GM21529 (cell line): ENCODE data around the gene NDUFA5.
"Not testable (repeated sequence)": the region's sequence is repeated elsewhere in the genome, so short reads cannot be mapped to it uniquely, and the experiment has no call there.

Experiments
- ATAC-seq: cut with Tn5 transposase; IDR thresholded peaks from one replicate; pipeline ENCODE4 v1.9.1; 2021; ENCODE audit not compliant: unreplicated experiment

NDUFA5 gene

DNA sequence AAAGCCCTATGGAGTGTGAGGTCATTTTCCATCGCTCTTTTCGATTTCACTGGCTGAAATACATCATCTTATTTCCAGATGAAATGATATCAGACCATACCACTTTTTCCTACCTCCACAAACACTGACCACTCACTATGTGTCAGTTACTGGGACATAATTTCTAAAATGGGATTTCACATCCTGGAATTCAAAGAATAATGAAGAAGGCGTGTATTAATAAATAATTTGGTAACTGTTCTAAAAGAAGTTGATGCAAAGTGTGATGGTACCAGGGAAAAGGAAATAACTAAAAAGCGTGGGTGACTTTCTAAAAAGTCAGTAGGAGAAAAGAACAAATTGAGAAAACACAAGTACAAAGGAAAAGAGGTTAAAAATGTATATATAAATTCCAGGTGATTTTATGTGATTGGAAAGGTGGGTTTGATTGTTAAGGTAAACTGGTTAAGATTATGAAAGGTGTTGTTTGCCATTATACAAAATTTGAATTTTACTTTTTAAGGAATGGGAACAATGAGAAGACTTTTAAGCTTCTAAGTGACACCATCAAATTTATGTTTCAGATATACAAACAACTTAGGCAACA lies 764 bp upstream of the NDUFA5 start:
- no peak for ATAC-seq

GRCh38 chr7:123557016-123557397 lies 611 bp downstream of the NDUFA5 start:
- no peak for ATAC-seq

- no peak for ATAC-seq
Measured at GRCh38 chr7:123555484-123555883, 2.1 kb downstream of the NDUFA5 start.

DNA sequence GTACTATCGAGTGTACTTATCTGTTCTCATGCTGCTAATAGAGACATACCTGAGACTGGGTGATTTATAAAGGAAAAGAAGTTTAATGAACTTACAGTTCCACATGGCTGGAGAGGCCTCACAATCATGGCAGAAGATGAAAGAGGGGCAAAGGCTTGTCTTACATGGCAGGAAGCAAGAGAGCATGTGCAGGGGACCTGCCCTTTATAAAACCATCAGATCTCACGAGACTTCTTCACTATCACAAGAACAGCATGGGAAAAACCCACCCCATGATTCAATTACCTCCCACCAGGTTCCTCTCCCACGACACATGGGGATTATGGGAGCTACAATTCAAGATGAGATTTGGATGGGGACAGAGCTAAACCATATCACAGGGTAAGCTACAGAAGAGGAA lies 4.5 kb downstream of the NDUFA5 start:
- ATAC-seq, result no peak

DNA sequence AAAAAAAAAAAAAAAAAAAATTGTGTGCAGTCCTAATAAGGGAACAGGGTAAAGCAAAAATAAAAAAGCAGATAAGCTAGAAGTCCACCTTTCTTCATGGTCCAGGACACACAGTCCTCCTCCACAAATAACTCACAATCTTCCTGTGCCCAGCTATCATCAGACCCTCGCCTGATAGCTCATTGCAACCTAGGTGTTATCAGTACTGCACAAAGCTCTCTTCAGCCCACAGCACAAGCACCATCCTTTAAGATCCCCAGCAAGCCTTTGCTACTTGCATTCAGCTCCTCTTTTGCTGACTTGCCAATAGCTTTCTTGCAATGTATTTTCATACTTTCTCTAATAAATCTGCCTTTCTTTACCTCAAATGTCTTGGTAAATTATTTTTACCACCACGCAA lies 5.0 kb downstream of the NDUFA5 start:
- ATAC-seq, result no peak

- not testable (repeated sequence) for ATAC-seq
Measured at GRCh38 chr7:123552134-123552533, 5.5 kb downstream of the NDUFA5 start.

- no peak for ATAC-seq
Measured at GRCh38 chr7:123548406-123548805, 9.2 kb downstream of the NDUFA5 start.

GRCh38 chr7:123539871-123540270 lies 17.7 kb downstream of the NDUFA5 start:
- ATAC-seq, result no peak

GRCh38 chr7:123538897-123539296 lies 18.7 kb downstream of the NDUFA5 start:
- ATAC-seq, result no peak

- no peak for ATAC-seq
Measured at GRCh38 chr7:123538189-123538714, 19.4 kb downstream of the NDUFA5 start.

DNA sequence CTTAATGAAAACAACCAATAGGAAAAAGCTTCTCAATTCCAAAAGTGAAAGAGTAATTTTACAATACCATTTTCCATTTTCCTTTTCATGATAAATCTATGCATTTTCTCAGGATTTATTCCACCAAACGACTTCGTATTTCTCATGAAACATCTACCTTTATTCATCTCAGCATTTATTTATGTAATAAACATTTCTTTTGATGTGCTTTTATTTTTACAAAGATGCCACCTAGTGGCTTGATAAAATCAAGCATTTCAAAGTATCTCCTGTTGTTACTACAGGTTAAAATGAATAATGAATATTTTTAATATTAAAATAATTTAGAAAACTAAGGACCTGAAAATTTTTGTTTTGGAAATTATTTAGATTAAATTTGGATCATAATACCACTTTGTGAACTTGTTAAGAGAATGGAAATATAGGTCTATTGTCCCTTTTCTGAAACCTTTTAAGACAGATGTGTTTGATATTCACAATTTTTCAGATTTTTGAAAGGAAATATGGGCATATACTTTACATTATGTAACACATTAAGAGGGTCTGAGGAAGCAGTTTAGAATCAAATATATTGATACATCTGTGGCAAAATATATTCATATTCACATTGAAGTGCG lies 20.5 kb downstream of the NDUFA5 start:
- ATAC-seq, result no peak

DNA sequence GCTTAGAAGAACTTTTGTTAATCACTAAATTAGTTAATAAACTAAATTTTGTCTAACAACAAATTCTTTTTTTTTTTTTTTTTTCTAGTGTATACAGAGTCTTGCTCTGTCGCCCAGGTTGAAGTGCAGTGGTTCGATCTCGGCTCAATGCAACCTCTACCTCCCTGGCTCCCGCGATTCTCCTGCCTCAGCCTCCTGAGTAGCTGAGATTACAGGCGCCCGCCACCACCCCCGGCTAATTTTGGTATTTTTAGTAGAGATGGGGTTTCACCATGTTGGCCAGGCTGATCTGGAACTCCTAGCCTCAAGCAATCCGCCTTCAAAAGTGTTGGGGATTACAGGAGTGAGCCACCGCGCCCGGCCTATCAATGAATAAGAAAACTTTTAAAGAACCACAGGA lies 22.1 kb downstream of the NDUFA5 start:
- no peak for ATAC-seq

- peak; percentile 76 for ATAC-seq
Measured at GRCh38 chr7:123534383-123535260, 23.0 kb downstream of the NDUFA5 start, which contains the start of gene IQUB. TSS of gene IQUB (minus strand) at chr7:123534595. CDS start at chr7:123512340, 22,255 bp downstream.

DNA sequence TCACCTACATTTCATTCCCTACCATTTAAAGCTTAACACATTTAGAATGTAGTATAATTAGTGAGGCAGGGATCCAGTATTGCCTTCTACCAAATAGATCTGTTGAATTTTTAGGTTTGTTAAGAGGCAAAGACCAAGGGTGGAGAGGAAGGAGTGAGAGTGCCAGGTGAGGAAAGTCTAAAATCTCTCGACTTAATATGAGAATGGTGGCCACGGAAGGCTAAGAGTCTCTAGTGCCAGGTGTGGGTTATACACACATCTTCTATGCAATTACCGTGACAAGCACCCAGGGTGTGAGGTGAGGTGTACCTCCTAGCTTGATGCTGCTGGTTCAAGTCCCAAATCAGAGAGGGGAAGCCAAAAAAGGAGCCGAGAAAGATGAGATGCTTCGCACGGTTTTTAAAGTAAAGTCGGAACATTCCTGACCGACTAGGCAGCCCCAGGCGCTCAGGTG lies 23.7 kb downstream of the NDUFA5 start:
- ATAC-seq, result peak; percentile 12

GRCh38 chr7:123533553-123533917 lies 24.1 kb downstream of the NDUFA5 start:
- no peak for ATAC-seq

DNA sequence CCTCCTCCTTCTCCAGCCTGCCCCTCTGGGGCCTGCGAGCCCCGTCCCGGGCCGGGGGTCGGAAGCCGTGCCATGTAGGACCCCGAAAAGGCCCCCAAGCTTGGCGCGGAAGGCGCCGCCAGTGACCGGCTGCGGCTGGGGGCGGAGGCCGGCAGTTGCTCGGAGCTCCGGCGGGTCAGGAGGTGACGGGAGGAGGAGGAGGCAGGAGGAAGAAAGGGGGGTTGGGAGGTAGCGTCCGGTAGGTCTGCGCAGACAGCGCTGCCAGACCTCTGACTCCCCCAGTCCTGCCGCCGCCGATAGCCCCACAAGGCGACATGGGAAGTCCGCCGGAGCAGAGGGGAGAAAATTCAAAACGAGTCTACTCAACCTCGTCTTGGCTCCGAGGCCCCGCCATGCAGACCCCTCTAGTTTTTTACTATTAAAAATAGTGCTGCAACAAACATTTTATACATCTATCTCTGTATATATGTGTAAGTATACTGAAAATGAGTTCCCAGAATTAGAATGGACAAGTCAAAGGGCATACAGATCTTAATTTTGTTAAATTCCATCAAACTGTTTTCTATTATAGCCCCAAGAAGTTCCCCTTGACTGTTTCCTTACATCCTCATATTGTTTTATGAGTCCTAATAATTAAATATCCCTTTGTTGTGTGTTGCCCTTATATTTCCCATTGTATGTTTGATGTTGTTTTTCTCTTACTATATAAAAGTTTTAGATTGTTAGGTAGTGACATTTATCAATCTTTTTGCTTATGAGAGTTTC lies 24.6 kb downstream of the NDUFA5 start:
- ATAC-seq, result not testable (repeated sequence)

DNA sequence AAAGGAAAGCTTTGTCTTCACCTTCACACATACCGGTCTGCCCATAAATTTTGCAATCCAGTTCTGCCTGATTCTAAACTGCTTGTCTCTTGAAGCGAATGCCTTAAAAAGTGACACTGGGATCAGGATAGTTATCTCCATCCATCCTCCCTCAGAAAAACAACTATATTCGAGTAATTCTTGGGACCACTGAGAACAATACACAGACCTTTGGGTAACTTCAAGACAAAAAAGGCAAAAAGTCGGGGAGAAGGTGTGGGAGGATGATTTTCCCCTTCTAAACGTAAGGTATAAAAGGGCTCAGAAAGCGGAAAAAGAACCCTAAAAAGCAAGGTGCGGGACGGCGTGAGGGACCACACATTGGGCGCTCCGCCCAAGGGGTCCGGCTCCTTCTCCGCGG lies 25.3 kb downstream of the NDUFA5 start:
- not testable (repeated sequence) for ATAC-seq

GRCh38 chr7:123530035-123530591 lies 27.5 kb downstream of the NDUFA5 start:
- not testable (repeated sequence) for ATAC-seq

- no peak for ATAC-seq
Measured at GRCh38 chr7:123528265-123528664, 29.4 kb downstream of the NDUFA5 start.

GRCh38 chr7:123527712-123528225 lies 29.8 kb downstream of the NDUFA5 start:
- not testable (repeated sequence) for ATAC-seq
